RWPE2 (cell line): ENCODE results near the gene PER2.

Experiments used
- ATAC-seq: fragments of 200-7000 bp; cut with Tn5 transposase; 3 replicates; pipeline ENCODE4 v1.9.1; 2021; ENCODE audit warnings: low read depth
- DNase-seq: peaks from one replicate; pipeline ENCODE4 v3.0.0-alpha.2; 2020; ENCODE audit warnings: low spot score
- H3K27ac ChIP-seq: fragments of 450-650 bp; 2 replicates; pipeline ENCODE4 v1.5.1; 2017; ENCODE audit warnings: mild to moderate bottlenecking; ENCODE audit not compliant: poor library complexity, severe bottlenecking
- H3K27me3 ChIP-seq: fragments of 250-450 bp; sonication (Bioruptor Pico); 2 replicates; pipeline ENCODE4 v1.5.1; 2021; ENCODE audit warnings: mild to moderate bottlenecking, moderate library complexity; ENCODE audit not compliant: insufficient read depth, poor library complexity, severe bottlenecking
- H3K36me3 ChIP-seq: fragments of 250-450 bp; sonication (Bioruptor Pico); 2 replicates; pipeline ENCODE4 v1.5.1; 2020; ENCODE audit warnings: low read depth, mild to moderate bottlenecking, moderate library complexity
- H3K4me1 ChIP-seq: fragments of 250-450 bp; sonication (Bioruptor Pico); 2 replicates; pipeline ENCODE4 v1.5.1; 2021; ENCODE audit warnings: mild to moderate bottlenecking, moderate library complexity; ENCODE audit not compliant: insufficient read depth, poor library complexity, severe bottlenecking
- H3K4me3 ChIP-seq: fragments of 250-450 bp; sonication (Bioruptor Pico); 2 replicates; pipeline ENCODE4 v1.5.1; 2021; ENCODE audit warnings: mild to moderate bottlenecking, moderate library complexity; ENCODE audit not compliant: severe bottlenecking
- H3K9me3 ChIP-seq: fragments of 250-450 bp; sonication (Bioruptor Pico); 2 replicates; pipeline ENCODE4 v1.5.1; 2021; ENCODE audit warnings: mild to moderate bottlenecking, moderate library complexity; ENCODE audit not compliant: severe bottlenecking
- CTCF ChIP-seq: fragments of 450-650 bp; IDR thresholded peaks from one replicate; pipeline ENCODE4 v1.5.1; 2017; ENCODE audit warnings: mild to moderate bottlenecking, moderate library complexity; ENCODE audit not compliant: poor library complexity, severe bottlenecking

PER2 gene

GRCh38 chr2:238226698-238227586 lies 61.5 kb downstream of the PER2 start:
- TF ChIP-seq CTCF = no peak
- no peaks in the 10 kb centered on the region for H3K4me1 ChIP-seq
- ATAC-seq (no peak), DNase-seq (no peak)
- no peaks in the 10 kb centered on the region for H3K9me3 ChIP-seq
- no peaks in the 10 kb centered on the region for H3K36me3 ChIP-seq
- H3K27me3 ChIP-seq = no peaks in the 10 kb centered on the region
- H3K27ac ChIP-seq = no peak overlapping the region
- no peak overlapping the region for H3K4me3 ChIP-seq

- Histone ChIP-seq H3K4me1 (no peaks in the 10 kb centered on the region), H3K36me3 (no peaks in the 10 kb centered on the region), H3K4me3 (no peak overlapping the region), H3K9me3 (no peaks in the 10 kb centered on the region), H3K27me3 (no peaks in the 10 kb centered on the region), H3K27ac (no peak overlapping the region)
- no peak for TF ChIP-seq CTCF
- ATAC-seq = peak; percentile 33; the same call in 1 of the 3 replicates
- DNase-seq = no peak
These were observed 62.3 kb downstream of the PER2 start for GRCh38 chr2:238225911-238226697.

- no peaks in the 10 kb centered on the region for H3K36me3 ChIP-seq
- no peak for ATAC-seq
These were observed 63.3 kb downstream of the PER2 start for GRCh38 chr2:238225121-238225520.

GRCh38 chr2:238224356-238225035 lies 63.9 kb downstream of the PER2 start:
- ATAC-seq (no peak), DNase-seq (no peak)
- Histone ChIP-seq H3K36me3 (no peaks in the 10 kb centered on the region), H3K4me1 (no peaks in the 10 kb centered on the region), H3K27me3 (no peaks in the 10 kb centered on the region), H3K27ac (no peak overlapping the region), H3K4me3 (no peak overlapping the region), H3K9me3 (no peaks in the 10 kb centered on the region)
- TF ChIP-seq CTCF = no peak

More at GRCh38 chr2:238225121-238225520, 63.3 kb downstream of the PER2 start:
- TF ChIP-seq CTCF = no peak
- H3K4me3 ChIP-seq = no peak overlapping the region
- DNase-seq = no peak
- H3K9me3 ChIP-seq = no peaks in the 10 kb centered on the region
- no peaks in the 10 kb centered on the region for H3K27me3 ChIP-seq
- H3K4me1 ChIP-seq = no peaks in the 10 kb centered on the region
- no peak overlapping the region for H3K27ac ChIP-seq
